ENCODE results near the gene AMACR.
"Not testable (repeated sequence)": the region's sequence is repeated elsewhere in the genome, so short reads cannot be mapped to it uniquely, and the experiment has no call there.

The AMACR gene

GRCh38 chr5:34037726-34038125 lies 29.9 kb upstream of the AMACR start:
- DNase-seq (ENCODE audit: low read depth in 2 of 2, low spot score in 1 of 2), result no peak

- DNase-seq (ENCODE audit: low read depth in 2 of 2, low spot score in 1 of 2), result no peak
These were observed 27.9 kb upstream of the AMACR start for GRCh38 chr5:34035756-34036155.

DNA sequence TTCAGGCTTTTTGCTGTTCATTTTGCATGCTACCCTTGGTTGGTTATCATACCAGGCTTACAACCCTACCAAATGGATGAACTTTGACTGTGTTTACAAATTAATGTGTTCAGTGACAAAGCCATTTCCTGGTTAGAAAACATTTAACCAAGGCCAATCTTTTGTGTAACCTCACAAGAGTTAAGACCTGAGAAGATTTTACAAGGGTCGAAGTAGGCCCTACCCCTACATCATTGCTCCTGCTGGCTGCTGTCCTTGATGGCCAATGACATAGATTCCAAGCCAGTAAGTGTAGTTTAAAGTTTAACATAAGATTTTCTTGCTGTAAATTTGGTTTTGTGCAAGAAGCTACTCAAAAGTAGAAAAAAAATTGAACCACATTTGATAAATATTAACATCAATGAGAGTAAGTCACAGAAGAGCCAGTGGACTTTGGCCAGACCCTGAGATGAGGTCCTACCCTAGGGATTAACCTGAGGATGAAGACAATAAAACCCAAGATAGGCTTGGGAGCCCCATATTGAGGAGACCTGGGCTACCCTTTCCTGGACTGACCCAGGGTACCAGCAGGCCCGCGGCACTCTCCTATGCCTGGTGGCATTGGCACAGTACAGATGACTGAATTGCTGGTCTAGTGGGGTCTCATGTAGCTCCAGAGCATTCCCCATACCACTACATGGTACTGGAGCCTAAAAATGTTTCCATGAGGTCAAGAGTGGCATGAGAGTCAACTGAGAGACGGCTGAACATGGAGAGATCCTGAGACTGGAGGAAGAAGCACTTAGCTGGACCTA lies 26.9 kb upstream of the AMACR start:
- no peak for DNase-seq (ENCODE audit: low read depth in 2 of 2, low spot score in 1 of 2)

DNA sequence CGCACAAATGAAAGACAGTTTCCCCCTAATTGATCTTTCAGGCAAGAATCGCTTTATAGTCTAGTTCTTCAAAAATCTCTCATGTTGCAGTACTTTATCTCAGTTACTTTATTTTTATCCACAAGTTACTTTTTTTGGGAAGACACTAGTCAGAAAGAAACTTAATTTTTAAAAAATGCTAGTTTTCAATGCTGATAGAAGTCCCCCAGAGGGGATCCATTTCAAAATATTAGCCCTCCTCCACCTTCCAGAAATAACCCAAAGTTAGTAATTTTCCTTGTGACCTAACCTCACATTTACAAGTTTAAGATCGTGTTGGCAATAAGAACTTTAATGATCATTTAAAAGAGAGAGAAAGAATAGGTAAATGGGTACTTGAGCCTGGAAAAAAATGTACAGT lies 24.1 kb upstream of the AMACR start:
- DNase-seq (ENCODE audit: low read depth in 2 of 2, low spot score in 1 of 2), result no peak

DNA sequence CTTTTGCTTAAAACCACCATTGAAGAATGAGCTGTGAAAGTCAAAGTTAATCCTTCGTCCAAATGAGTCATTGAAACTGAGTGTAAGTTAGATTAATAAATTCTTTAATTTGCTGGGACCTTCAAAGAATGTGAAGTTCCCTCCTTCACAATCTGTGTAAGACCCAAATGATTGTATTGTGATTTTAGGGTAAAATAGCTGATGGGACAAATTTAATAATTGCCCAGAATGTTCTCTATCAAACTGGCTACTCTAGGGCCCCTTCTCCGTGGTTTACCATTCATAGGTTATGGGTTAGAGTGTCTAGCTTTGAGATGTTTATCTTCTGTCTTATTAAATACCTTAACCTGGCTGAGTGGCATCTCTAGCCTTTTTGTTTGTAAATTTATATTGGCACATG lies 23.3 kb upstream of the AMACR start:
- DNase-seq (ENCODE audit: low read depth in 2 of 2, low spot score in 1 of 2), result no peak

GRCh38 chr5:34030585-34030984 lies 22.7 kb upstream of the AMACR start:
- not testable (repeated sequence) for DNase-seq (ENCODE audit: low read depth in 2 of 2, low spot score in 1 of 2)

- no peak for DNase-seq (ENCODE audit: low read depth in 2 of 2, low spot score in 1 of 2)
These were observed 22.2 kb upstream of the AMACR start for GRCh38 chr5:34030048-34030447.

DNA sequence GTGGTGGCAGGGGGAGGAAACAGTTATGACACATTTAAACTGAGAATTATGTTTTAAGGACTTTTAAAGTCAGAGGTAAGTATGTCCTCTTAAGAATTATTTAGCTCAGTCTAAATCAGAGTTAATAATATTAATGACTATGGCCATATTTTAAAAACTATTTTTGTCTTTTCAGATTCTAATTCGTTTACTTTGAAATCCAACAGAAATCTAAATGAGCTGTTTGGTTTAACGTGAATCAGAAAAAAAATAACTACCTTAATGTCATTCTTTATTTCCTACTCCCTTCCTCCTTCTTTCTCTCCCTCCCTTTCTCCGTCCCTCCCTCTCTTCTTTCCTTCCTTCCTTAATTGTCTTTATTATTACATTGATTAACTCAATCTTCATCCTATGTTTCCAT lies 20.5 kb upstream of the AMACR start:
- no peak for DNase-seq (ENCODE audit: low read depth in 2 of 2, low spot score in 1 of 2)

DNA sequence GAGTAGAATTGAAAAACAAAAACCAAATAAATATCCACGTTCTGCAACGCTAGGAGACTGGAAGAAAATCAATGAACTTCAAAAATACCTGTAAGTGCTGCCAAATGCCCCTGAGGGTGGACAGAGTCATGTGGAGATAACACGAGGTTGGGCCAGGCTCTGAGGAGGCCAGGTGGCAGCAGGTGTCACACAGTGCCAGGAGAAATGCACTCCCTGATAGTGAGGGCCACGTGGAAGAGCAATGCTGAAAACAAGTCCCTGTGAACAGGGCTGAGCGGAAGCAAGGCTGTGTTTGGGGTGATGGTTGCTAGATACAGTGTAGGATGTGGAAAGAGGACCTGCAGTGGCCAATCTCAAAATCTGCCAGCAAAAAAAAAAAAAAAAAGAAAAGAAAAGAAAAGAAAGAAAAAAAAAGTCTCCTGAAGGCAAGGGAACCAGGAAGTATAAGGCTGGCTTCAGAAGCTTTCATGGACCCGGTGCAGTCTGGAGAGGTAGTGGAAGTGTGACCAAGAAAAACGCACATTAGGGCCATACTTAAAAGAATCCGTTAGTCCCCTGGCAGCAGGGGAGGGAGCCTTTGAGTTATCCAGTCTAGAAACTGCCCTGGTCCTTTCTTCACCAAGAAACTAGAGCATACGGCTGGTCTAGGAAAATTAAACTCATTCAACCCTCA lies 18.4 kb upstream of the AMACR start:
- DNase-seq (ENCODE audit: low read depth in 2 of 2, low spot score in 1 of 2), result no peak

- no peak for DNase-seq (ENCODE audit: low read depth in 2 of 2, low spot score in 1 of 2)
These were observed 14.4 kb upstream of the AMACR start for GRCh38 chr5:34022121-34022705.

DNA sequence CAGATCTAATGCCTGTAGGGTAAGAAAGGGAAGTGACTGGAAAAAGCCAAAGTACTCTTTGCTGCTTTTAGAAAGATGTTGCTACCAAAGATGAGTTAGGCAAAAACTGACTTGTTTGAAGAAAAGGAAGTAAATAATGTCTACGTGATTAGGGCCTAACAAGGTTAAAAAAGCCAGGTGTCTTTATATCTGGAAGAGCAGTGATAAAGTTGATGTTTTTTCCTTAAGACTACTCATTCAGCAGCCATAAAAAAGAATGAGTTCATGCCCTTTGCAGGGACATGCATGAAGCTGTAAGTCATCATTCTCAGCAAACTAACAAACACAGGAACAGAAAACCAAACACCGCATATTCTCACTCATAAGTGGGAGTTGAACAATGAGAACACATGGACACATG lies 13.5 kb upstream of the AMACR start:
- no peak for DNase-seq (ENCODE audit: low read depth in 2 of 2, low spot score in 1 of 2)

DNA sequence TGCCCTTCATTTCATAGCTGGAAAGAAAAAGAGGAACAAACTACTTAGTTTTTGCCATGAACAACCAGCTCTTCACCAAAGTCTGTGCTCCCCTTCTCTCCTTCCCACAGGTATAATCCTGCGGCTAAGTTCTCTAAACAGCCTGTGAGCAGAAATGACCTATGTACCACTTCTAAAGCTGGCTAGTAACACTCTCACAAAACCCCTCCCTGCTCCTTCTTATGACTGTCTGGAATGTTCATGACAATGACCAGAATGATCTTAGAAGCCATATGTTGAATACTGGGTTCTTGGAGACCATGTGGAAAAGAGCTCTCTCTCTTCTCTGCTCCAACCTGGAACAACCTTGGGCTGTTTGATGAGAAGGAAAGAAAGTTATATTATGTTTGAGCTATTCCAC lies 12.9 kb upstream of the AMACR start:
- no peak for DNase-seq (ENCODE audit: low read depth in 2 of 2, low spot score in 1 of 2)

DNA sequence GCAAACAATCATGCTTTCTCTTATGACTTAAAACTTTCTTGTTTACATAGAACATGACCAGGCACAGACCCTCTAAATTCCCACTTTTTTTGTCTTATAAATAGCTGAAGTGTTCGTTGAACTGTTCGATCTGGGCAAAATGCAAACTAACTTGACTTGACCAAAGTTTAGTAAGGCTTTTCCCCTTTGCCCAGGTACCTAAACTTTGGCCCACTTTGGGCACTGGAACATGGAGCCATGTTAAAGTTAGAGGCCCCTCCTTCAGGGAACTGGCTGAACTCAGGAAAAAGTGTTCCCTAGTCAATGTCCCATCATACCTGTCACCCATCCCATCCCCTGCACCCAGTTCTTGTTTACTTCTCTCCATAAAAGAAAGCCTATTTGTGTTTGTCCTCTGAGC lies 9.4 kb upstream of the AMACR start:
- DNase-seq (ENCODE audit: low read depth in 2 of 2, low spot score in 1 of 2), result no peak

GRCh38 chr5:34016750-34017149 lies 8.9 kb upstream of the AMACR start:
- no peak for DNase-seq (ENCODE audit: low read depth in 2 of 2, low spot score in 1 of 2)

DNA sequence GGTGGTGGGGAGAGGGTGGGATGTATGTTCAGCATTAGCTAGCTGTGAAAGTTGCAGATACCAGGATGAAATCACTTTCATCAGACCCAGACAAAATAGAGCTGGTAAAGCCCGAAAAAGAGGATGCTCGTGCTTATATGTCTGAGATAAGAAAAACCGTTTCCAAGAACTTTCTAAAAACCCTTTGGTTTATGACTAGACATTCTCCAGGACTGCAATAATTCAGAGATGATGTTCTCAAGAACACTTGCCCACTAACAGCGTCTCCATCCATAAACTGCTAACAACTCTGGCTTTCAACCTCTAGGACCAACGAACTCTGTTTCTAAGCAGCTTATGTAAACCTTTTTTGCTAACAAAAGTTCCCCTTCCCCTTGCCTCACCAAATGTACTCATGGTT lies 8.4 kb upstream of the AMACR start:
- no peak for DNase-seq (ENCODE audit: low read depth in 2 of 2, low spot score in 1 of 2)

GRCh38 chr5:34015120-34015822 lies 7.4 kb upstream of the AMACR start:
- no peak for DNase-seq (ENCODE audit: low read depth in 2 of 2, low spot score in 1 of 2)

GRCh38 chr5:34014626-34015025 lies 6.8 kb upstream of the AMACR start:
- DNase-seq (ENCODE audit: low read depth in 2 of 2, low spot score in 1 of 2), result no peak

GRCh38 chr5:34013547-34013946 lies 5.7 kb upstream of the AMACR start:
- DNase-seq (ENCODE audit: low read depth in 2 of 2, low spot score in 1 of 2), result no peak

DNA sequence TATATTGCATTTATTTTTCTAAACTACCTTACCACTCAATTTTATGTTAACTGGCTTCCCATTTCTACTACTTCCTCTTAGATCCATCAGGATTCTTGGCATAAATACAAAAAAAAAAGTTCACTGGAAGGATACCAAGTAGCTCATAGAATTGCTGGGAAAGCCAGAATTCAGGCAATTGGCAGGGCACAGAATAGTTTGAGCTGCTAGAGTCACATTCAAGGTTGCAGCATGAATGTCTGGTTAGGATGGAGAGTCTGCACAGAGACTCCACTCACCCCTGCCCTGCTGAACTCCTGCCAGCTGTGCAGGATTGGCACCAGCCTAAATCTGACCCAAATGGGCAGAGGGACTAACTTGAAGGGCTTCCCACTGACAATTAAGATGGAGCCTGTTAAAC lies 4.9 kb upstream of the AMACR start:
- no peak for DNase-seq (ENCODE audit: low read depth in 2 of 2, low spot score in 1 of 2)

DNA sequence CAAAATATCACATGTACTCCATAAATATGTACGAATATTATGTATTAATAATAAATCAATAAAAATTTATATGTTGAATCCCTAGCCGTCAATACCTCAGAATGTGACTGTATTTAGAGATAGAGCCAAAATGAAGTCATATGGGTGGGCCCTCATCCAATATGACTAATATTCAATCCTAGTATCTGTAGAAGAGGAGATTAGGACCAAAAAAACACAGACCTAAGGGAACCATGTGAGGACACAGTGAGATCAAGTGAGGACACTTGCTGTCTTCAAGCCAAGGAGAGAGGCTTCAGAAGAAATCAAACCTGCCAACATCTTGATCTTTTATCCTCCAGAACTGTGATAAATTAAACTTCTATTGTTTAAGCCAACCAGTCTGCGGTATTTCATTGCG lies 3.7 kb upstream of the AMACR start:
- DNase-seq (ENCODE audit: low read depth in 2 of 2, low spot score in 1 of 2), result no peak

- DNase-seq (ENCODE audit: low read depth in 2 of 2, low spot score in 1 of 2), result not testable (repeated sequence)
These were observed 2.3 kb upstream of the AMACR start for GRCh38 chr5:34010146-34010545.

GRCh38 chr5:34009610-34010009 lies 1.8 kb upstream of the AMACR start:
- no peak for DNase-seq (ENCODE audit: low read depth in 2 of 2, low spot score in 1 of 2)
